ENCODE results near the gene FXYD1.
"Not testable (repeated sequence)": the region's sequence is repeated elsewhere in the genome, so short reads cannot be mapped to it uniquely, and the experiment has no call there.

FXYD1 gene

DNA sequence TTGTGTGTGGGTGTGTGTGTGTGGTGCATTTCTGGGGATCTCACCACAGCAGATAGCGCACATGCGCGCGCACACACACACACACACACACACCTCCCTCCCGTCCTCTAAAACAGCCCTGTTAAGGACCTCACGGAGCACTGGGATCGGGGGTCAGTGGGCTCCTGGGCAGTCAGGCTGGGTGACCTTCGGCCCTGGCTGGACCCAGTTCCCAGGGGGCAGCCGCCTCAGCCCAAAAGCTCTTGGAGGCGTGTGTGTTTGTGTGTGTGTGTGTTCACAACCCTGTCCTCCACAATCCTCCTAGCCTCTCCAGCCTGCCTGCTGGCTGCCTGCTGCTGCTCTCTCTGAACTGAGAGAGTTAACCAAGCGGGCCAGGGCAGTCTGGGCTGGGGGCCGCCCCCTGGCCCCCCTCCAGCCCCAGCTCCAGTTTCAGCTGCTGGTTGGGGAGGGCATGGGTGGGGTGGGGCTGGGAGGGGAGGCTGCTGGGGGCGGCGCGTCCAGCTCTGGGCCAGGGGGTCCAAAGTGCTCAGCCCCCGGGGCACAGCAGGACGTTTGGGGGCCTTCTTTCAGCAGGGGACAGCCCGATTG is at the start of gene FXYD1:
Gene FXYD1 (plus strand): TSS at position 520 of the 588 bp plus-strand sequence. CDS start 1,256 bp downstream, outside the sequence.
- no peak for DNase-seq (ENCODE audit: low read depth)

GRCh38 chr19:35089554-35089953 is 49.1 kb upstream of the FXYD1 start:
- no peak for DNase-seq (ENCODE audit: low read depth)

GRCh38 chr19:35090160-35090505 is 48.5 kb upstream of the FXYD1 start:
- DNase-seq (ENCODE audit: low read depth) = no peak

GRCh38 chr19:35090506-35091214 is 48.0 kb upstream of the FXYD1 start:
- DNase-seq (ENCODE audit: low read depth) = peak; percentile 33

- no peak for DNase-seq (ENCODE audit: low read depth)
Measured at GRCh38 chr19:35093430-35093829, 45.2 kb upstream of the FXYD1 start.

DNA sequence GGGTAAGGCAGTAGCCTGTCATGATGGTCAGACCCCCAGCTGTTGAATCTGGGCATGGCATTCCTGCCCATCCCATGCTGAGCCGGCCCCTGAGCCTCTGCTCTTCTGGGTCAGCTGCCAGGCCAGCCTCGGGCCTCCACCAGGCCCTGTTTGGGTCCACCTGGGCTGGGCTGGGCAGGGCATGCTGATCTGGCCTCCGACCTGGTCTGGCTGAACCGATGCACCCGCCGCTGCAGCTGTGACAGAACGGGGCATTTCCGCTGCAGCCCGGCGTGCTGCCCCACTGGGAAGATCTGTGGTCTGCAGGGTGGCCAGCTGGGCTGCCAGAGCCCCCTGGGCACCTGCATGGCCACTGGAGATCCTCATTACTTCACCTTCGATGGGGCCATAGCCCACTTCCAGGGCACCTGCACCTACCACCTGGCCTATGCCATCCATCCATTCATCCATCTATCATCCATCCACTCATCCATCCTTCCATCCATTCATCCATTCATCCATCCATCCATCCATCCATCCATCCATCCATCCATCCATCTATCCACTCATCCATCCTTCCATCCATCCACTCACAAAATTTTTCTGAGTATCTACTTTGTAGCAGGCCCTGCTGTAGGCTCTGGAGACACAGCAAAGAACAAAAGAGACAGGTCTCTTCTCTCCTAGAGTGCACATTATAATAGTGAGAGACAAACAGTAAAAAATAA is 44.5 kb upstream of the FXYD1 start:
- no peak for DNase-seq (ENCODE audit: low read depth)

DNA sequence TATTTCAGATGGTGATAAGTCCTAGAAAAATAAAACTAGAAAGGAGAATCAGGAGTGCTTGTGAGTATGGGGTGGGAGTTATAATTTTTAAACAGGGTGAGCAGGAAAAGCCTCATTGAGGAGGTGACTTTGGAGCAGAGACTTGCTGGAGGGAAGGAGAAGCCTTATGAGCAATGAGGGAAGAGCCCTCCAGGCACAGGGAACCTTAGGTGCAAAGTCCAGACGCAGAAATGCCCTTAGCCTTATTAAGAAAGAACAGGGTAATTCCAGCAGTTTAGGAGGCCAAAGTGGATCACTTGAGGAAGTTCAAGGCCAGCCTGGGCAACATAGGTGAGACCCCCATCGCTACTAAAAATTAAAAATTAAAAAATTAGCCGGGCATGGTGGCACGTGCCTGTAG is 44.0 kb upstream of the FXYD1 start:
- DNase-seq (ENCODE audit: low read depth) = no peak

- no peak for DNase-seq (ENCODE audit: low read depth)
Measured at GRCh38 chr19:35095667-35096368, 42.8 kb upstream of the FXYD1 start.

- no peak for DNase-seq (ENCODE audit: low read depth)
Measured at GRCh38 chr19:35098413-35099049, 40.1 kb upstream of the FXYD1 start.

GRCh38 chr19:35099155-35099896 is 39.3 kb upstream of the FXYD1 start:
- DNase-seq (ENCODE audit: low read depth) = no peak

DNA sequence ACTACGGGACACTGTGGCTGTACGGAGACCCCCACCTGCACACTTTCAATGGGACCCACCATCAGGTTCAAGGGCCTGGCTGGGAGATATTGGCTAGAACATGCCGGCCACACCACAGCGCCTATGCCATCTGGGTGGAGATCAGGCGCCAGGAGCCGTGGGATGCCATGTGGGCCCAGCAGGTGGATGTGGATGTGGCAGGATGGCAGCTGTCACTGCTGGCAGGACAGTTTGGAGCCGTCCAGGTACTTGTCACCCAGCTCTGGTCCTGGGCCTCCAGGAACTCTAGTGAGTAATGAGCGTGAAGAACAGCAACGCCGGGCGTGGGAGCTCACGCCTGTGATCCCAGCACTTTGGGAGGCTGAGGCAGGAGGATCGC is 38.7 kb upstream of the FXYD1 start:
- no peak for DNase-seq (ENCODE audit: low read depth)

- no peak for DNase-seq (ENCODE audit: low read depth)
Measured at GRCh38 chr19:35100588-35101533, 37.8 kb upstream of the FXYD1 start.

- DNase-seq (ENCODE audit: low read depth) = not testable (repeated sequence)
Measured at GRCh38 chr19:35101949-35102348, 36.7 kb upstream of the FXYD1 start.

DNA sequence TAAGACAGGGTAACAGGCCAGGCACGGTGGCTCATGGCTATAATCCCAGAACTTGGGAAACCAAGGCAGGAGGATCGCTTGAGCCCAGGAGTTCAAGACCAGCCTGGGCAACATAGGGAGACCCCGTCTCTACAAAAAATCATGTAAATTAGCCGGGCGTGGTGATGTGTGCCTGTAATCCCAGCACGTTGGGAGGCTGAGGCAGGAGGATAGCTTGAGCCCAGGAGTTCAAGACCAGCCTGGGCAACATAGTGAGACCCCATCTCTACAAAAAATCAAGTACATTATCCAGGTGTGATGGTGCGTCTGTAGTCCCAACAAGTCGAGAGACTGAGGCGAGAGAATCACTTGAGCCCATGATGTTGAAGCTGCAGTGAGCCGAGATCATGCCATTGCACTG is 35.0 kb upstream of the FXYD1 start:
- not testable (repeated sequence) for DNase-seq (ENCODE audit: low read depth)

- no peak for DNase-seq (ENCODE audit: low read depth)
Measured at GRCh38 chr19:35104361-35104760, 34.3 kb upstream of the FXYD1 start.

DNA sequence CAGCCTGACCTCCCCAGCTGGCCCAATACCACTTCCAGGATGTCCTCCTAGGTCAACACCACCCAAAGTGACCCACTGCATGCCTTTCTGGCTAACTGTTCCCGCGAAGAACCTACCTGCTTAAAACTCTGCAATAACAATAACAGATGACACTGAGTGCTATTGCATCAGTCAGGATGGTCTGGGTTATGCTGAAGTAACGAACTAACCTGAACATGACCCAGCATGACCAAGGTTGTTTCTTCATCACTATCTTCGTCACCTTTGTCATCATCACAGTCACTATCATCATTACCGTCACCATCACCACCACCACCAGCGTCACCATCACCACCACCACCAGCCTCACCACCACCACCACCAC is 33.6 kb upstream of the FXYD1 start:
- no peak for DNase-seq (ENCODE audit: low read depth)

- no peak for DNase-seq (ENCODE audit: low read depth)
Measured at GRCh38 chr19:35105411-35106290, 33.0 kb upstream of the FXYD1 start.

- DNase-seq (ENCODE audit: low read depth) = no peak
Measured at GRCh38 chr19:35106291-35106583, 32.4 kb upstream of the FXYD1 start.

DNA sequence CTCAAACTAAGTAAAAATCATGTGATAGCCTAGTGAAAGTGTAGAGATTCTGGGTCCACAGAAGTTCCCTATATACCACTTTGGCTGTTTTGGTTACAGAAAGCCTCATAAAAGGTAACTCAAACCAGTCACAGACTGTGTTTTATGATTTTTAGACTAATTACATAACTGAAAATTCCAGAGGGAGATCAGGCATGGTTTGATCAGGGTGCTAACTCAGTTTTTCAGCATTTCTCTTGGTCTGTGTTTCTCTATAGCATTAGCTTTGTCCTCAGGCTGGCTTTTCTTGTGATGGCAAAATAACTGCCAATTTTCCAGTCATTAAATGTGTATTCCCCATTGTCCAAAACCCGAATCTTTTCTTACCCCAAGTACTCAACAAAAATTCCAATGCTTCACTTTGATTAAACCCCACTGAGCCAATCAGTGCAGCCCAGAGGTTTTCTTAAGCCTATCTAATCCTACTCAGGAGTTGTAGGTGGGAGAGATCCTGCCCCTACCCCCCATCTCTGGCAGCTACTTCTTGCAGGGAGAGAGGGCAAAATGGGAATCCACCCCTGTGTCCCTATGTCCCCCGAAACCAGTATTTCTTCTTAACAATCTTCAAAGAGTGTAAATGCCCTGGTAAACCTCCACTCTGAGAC is 31.6 kb upstream of the FXYD1 start:
- no peak for DNase-seq (ENCODE audit: low read depth)

Measured in stromal cell of bone marrow (primary cell).